ENCODE measurements around the gene SNRNP70. TPM values are rescaled to one million over a fixed set of nuclear protein-coding genes. Genes with fewer than 3 reads are reported as not detected.

The SNRNP70 gene
- polyA plus RNA-seq, 1 donor (not counting 4 experiments of a cell fraction or from before 2014, with no cell fraction given): 149 TPM

- H3K9me1 ChIP-seq (ENCODE audit: control insufficient read depth, extremely low read depth, insufficient read depth, low read length): no peaks in the 10 kb centered on the region
- peaks cover 46 to 48% of the 10 kb centered on the region in 2 experiments for H3K36me3 ChIP-seq (ENCODE audit: control insufficient read depth in 2 of 2, extremely low read depth in 1 of 2, insufficient read depth in 2 of 2, low read length in 2 of 2)
- no peaks in the 10 kb centered on the region for H3K9me3 ChIP-seq (ENCODE audit: control insufficient read depth, low read depth, low read length)
- TF ChIP-seq CTCF (optimal IDR thresholded peaks at IDR 0.05 in 1 of 3, IDR thresholded peaks at IDR 0.05 in 1 of 3, conservative IDR thresholded peaks at IDR 0.05 in 1 of 3; ENCODE audit: extremely low read depth in 1 of 3, insufficient read depth in 2 of 3, low read length in 3 of 3): no peak
- TF ChIP-seq EZH2 (IDR thresholded peaks at IDR 0.05; ENCODE audit: low read length): no peak
- no peaks in the 10 kb centered on the region for H3K27me3 ChIP-seq (ENCODE audit: control insufficient read depth, extremely low read depth, insufficient read depth, low read length)
- no peak overlapping the region for H2AFZ ChIP-seq (ENCODE audit: control insufficient read depth, low read length)
- peaks cover 31% of the 10 kb centered on the region for H3K79me2 ChIP-seq (ENCODE audit: control insufficient read depth, insufficient read depth, low read length)
- peaks cover 2% of the 10 kb centered on the region for H3K4me1 ChIP-seq (ENCODE audit: control insufficient read depth, extremely low read depth, insufficient read depth, low read length)
- H3K4me2 ChIP-seq (ENCODE audit: control insufficient read depth, extremely low read depth, insufficient read depth, low read depth, low read length): no peak overlapping the region
- H3K4me3 ChIP-seq (ENCODE audit: control insufficient read depth in 2 of 3, extremely low read depth in 1 of 3, insufficient read depth in 2 of 3, low read depth in 1 of 3, low read length in 3 of 3): no peak overlapping the region
- H3K9ac ChIP-seq (ENCODE audit: control insufficient read depth, extremely low read depth, insufficient read depth, low read length): no peak overlapping the region
- DNase-seq (ENCODE audit: low read depth, low spot score): no peak
- dilution Hi-C loops (cut with MboI; ENCODE audit: extremely low pct_ligation_motif_present, low sequenced_read_pairs): no loop called here
- no peak for FAIRE-seq
- peaks cover 25% of the 10 kb centered on the region for H4K20me1 ChIP-seq (ENCODE audit: control insufficient read depth, extremely low read depth, insufficient read depth, low read length)
- H3K27ac ChIP-seq (ENCODE audit: control insufficient read depth, insufficient read depth, low read length): no peak overlapping the region
These were observed 18.3 kb downstream of the SNRNP70 start for GRCh38 chr19:49103331-49104085.

GRCh38 chr19:49104229-49104864, 19.1 kb downstream of the SNRNP70 start:
- Histone ChIP-seq H3K4me3 (ENCODE audit: control insufficient read depth in 2 of 3, extremely low read depth in 1 of 3, insufficient read depth in 2 of 3, low read depth in 1 of 3, low read length in 3 of 3) (no peak overlapping the region), H3K27me3 (ENCODE audit: control insufficient read depth, extremely low read depth, insufficient read depth, low read length) (no peaks in the 10 kb centered on the region), H2AFZ (ENCODE audit: control insufficient read depth, low read length) (no peak overlapping the region), H4K20me1 (ENCODE audit: control insufficient read depth, extremely low read depth, insufficient read depth, low read length) (peaks cover 21% of the 10 kb centered on the region), H3K9me3 (ENCODE audit: control insufficient read depth, low read depth, low read length) (no peaks in the 10 kb centered on the region), H3K9me1 (ENCODE audit: control insufficient read depth, extremely low read depth, insufficient read depth, low read length) (no peaks in the 10 kb centered on the region), H3K27ac (ENCODE audit: control insufficient read depth, insufficient read depth, low read length) (no peak overlapping the region), H3K36me3 (ENCODE audit: control insufficient read depth in 2 of 2, extremely low read depth in 1 of 2, insufficient read depth in 2 of 2, low read length in 2 of 2) (peaks cover 45 to 46% of the 10 kb centered on the region in 2 experiments), H3K9ac (ENCODE audit: control insufficient read depth, extremely low read depth, insufficient read depth, low read length) (no peak overlapping the region), H3K4me2 (ENCODE audit: control insufficient read depth, extremely low read depth, insufficient read depth, low read depth, low read length) (no peak overlapping the region), H3K79me2 (ENCODE audit: control insufficient read depth, insufficient read depth, low read length) (peaks cover 24% of the 10 kb centered on the region), H3K4me1 (ENCODE audit: control insufficient read depth, extremely low read depth, insufficient read depth, low read length) (peaks cover 2% of the 10 kb centered on the region)
- dilution Hi-C loops (cut with MboI; ENCODE audit: extremely low pct_ligation_motif_present, low sequenced_read_pairs): no loop called here
- TF ChIP-seq EZH2 (IDR thresholded peaks at IDR 0.05; ENCODE audit: low read length) (no peak), CTCF (optimal IDR thresholded peaks at IDR 0.05 in 1 of 3, IDR thresholded peaks at IDR 0.05 in 1 of 3, conservative IDR thresholded peaks at IDR 0.05 in 1 of 3; ENCODE audit: extremely low read depth in 1 of 3, insufficient read depth in 2 of 3, low read length in 3 of 3) (no peak)
- FAIRE-seq (no peak), DNase-seq (ENCODE audit: low read depth, low spot score) (no peak)

All from keratinocyte (primary cell).